AG09319 (cell line): Measurements from ENCODE around the gene CLUH.

Experiments used
- DNase-seq: peaks from one replicate; pipeline ENCODE4 v3.0.0-alpha.2; 2010; ENCODE audit warnings: low read depth; ENCODE audit errors: extremely low read depth
- CTCF ChIP-seq: IDR thresholded peaks from 2 replicates; pipeline ENCODE4 v1.5.1; 2011; ENCODE audit warnings: low read depth, mild to moderate bottlenecking, inconsistent platforms, low read length, moderate library complexity

The CLUH gene

GRCh38 chr17:2694381-2695242 is 17.0 kb downstream of the CLUH start:
- TF ChIP-seq CTCF = no peak
- no peak for DNase-seq

GRCh38 chr17:2693561-2694380 is 17.8 kb downstream of the CLUH start:
- DNase-seq = no peak
- no peak for TF ChIP-seq CTCF

- TF ChIP-seq CTCF = no peak
- DNase-seq = no peak
Measured at GRCh38 chr17:2692781-2693135, 18.8 kb downstream of the CLUH start.

- TF ChIP-seq CTCF = no peak
- no peak for DNase-seq
Measured at GRCh38 chr17:2691965-2692780, 19.4 kb downstream of the CLUH start.

- no peak for DNase-seq
Measured at GRCh38 chr17:2691069-2691871, 20.3 kb downstream of the CLUH start.

More at GRCh38 chr17:2691069-2691871, 20.3 kb downstream of the CLUH start:
- no peak for TF ChIP-seq CTCF
